WTC11 (cell line): ENCODE measurements around the gene FAM181B. TPM values are rescaled to one million over a fixed set of nuclear protein-coding genes. Genes with fewer than 3 reads are reported as not detected.

ENCODE experiments used
- ATAC-seq: fragments of 200-7000 bp; cut with Tn5 transposase; 2 replicates; pipeline ENCODE4 v1.10.0; 2021; ENCODE audit warnings: mild to moderate bottlenecking, moderate library complexity
- CTCF ChIA-PET: fragments of 300-600 bp; sonication (Branson Sonifier 250); formaldehyde crosslinking; loops from one replicate; lab custom pipeline; 2021; ENCODE audit warnings: antibody characterized with exemption; lab: Charles Lee
- POLR2A ChIA-PET: fragments of 350-600 bp; sonication (Branson Sonifier 250); formaldehyde crosslinking; loops from one replicate; lab custom pipeline; 2021; ENCODE audit warnings: antibody characterized with exemption; lab: Charles Lee
- DNase-seq: peaks from one replicate; pipeline ENCODE4 v3.0.0; 2021; ENCODE audit warnings: low spot score
- H3K27ac Mint-ChIP-seq: 2 replicates; pipeline ENCODE4 v1.8.0; 2021; ENCODE audit warnings: mixed read lengths
- H3K27me3 Mint-ChIP-seq: 2 replicates; pipeline ENCODE4 v1.8.0; 2021; ENCODE audit warnings: low read depth, mild to moderate bottlenecking, moderate library complexity, mixed read lengths
- H3K36me3 Mint-ChIP-seq: 2 replicates; pipeline ENCODE4 v1.8.0; 2021; ENCODE audit warnings: mixed read lengths
- H3K4me1 Mint-ChIP-seq: 2 replicates; pipeline ENCODE4 v1.8.0; 2022; ENCODE audit warnings: mixed read lengths
- H3K4me3 Mint-ChIP-seq: 2 replicates; pipeline ENCODE4 v1.8.0; 2021; ENCODE audit warnings: mild to moderate bottlenecking, moderate library complexity, mixed read lengths
- H3K9me3 Mint-ChIP-seq: 2 replicates; pipeline ENCODE4 v1.8.0; 2021; ENCODE audit warnings: mixed read lengths
- ARID4B ChIP-seq: sonication (generic); formaldehyde crosslinking; IDR thresholded peaks from 2 replicates; pipeline ENCODE4 v1.8.0; 2023; ENCODE audit warnings: missing genetic modification reagents, mild to moderate bottlenecking, borderline replicate concordance
- ATF1 ChIP-seq: sonication (generic); formaldehyde crosslinking; IDR thresholded peaks from 2 replicates; pipeline ENCODE4 v1.8.1; 2023; ENCODE audit warnings: mild to moderate bottlenecking, moderate library complexity, missing genetic modification reagents
- ETV6 ChIP-seq: sonication (generic); formaldehyde crosslinking; IDR thresholded peaks from 2 replicates; pipeline ENCODE4 v1.8.1; 2022; ENCODE audit warnings: mild to moderate bottlenecking, missing genetic modification reagents
- HMGXB4 ChIP-seq: sonication (generic); formaldehyde crosslinking; IDR thresholded peaks from 2 replicates; pipeline ENCODE4 v1.8.1; 2023; ENCODE audit warnings: mild to moderate bottlenecking, moderate library complexity, missing genetic modification reagents
- IRF1 ChIP-seq: sonication (generic); formaldehyde crosslinking; IDR thresholded peaks from 2 replicates; pipeline ENCODE4 v1.8.0; 2023; ENCODE audit warnings: missing genetic modification reagents
- NR2C2 ChIP-seq: sonication (generic); formaldehyde crosslinking; IDR thresholded peaks from 2 replicates; pipeline ENCODE4 v1.8.0; 2022; ENCODE audit warnings: mild to moderate bottlenecking, missing genetic modification reagents
- SOX15 ChIP-seq: fragments of 250-450 bp; sonication (Bioruptor Pico); IDR thresholded peaks from 2 replicates; pipeline ENCODE4 v1.9.0; 2021; ENCODE audit warnings: mild to moderate bottlenecking
- ZMAT4 ChIP-seq: fragments of 250-450 bp; sonication (Bioruptor Pico); IDR thresholded peaks from 2 replicates; pipeline ENCODE4 v1.9.0; 2021; ENCODE audit warnings: mild to moderate bottlenecking
- ZNF138 ChIP-seq: sonication (generic); formaldehyde crosslinking; conservative IDR thresholded peaks from 2 replicates; pipeline ENCODE4 v1.8.1; 2022; ENCODE audit warnings: mild to moderate bottlenecking, moderate library complexity, missing genetic modification reagents
- ZNF263 ChIP-seq: sonication (generic); formaldehyde crosslinking; IDR thresholded peaks from 2 replicates; pipeline ENCODE4 v1.8.1; 2022; ENCODE audit warnings: low read depth, mild to moderate bottlenecking, moderate library complexity, missing genetic modification reagents
- total RNA-seq: library from RNA; stranded (reverse); gene quantifications from 3 replicates; pipeline ENCODE4 v1.2.3, GENCODE V29; 2021
- TF ChIP-seq, protein P1 (sequence below): fragments of 250-450 bp; sonication (Bioruptor Pico); IDR thresholded peaks from 2 replicates; pipeline ENCODE4 v1.9.0; 2021; ENCODE audit warnings: mild to moderate bottlenecking
- TF ChIP-seq, protein P2 (sequence below): fragments of 250-450 bp; sonication (Bioruptor Pico); IDR thresholded peaks from 2 replicates; pipeline ENCODE4 v1.9.0; 2021; ENCODE audit warnings: mild to moderate bottlenecking, borderline replicate concordance

FAM181B gene
- total RNA-seq, 1 experiment from 2014 or later, result 1.1 TPM

DNA sequence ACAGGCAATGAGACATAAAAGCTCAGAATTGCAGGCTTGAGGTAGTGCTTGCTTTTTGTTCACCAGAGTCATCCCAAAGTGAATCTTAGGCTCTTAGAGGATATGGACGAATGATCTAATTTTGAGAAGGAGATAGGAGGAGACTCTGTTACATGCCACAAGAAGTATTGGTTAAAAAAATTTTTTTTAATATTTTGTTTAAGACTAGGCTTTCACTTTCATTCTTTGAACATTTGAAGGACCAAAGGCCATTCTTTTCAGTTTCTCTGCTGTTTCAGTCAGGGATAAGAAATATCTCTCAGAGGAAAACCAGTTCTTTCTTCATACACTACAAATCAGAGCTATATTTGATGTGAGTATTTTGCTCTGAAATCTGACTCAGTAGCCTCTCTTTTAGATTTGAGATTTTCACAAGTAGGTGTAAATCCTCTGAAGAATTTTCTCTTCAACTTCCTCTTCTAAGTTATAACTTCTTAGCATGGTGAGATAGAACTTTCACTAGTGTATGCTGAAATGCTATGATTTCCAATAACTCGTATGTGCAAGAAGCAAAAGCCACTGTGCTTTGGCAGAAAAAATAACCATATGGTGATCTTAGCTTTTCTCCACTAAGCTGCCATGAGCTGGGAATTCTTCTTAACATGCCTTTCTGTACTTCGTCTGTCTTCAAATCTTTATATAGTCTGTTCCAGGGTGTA is 24.1 kb upstream of the FAM181B start:
- ChIA-PET POLR2A (no interaction called here), CTCF (interaction anchor here (0.6 to 3.2 kb wide), 3 partner anchors 8 to 62 kb away, joined by 3 to 22 read pairs (median 5); no protein-coding TSS in a partner anchor)
- no peak for DNase-seq
- Mint-ChIP-seq H3K4me1 (peaks cover 9% of the 10 kb centered on the region), H3K27me3 (no peaks in the 10 kb centered on the region), H3K4me3 (no peak overlapping the region), H3K27ac (no peak overlapping the region), H3K36me3 (no peaks in the 10 kb centered on the region), H3K9me3 (no peaks in the 10 kb centered on the region)
- TF ChIP-seq, protein P1, sequence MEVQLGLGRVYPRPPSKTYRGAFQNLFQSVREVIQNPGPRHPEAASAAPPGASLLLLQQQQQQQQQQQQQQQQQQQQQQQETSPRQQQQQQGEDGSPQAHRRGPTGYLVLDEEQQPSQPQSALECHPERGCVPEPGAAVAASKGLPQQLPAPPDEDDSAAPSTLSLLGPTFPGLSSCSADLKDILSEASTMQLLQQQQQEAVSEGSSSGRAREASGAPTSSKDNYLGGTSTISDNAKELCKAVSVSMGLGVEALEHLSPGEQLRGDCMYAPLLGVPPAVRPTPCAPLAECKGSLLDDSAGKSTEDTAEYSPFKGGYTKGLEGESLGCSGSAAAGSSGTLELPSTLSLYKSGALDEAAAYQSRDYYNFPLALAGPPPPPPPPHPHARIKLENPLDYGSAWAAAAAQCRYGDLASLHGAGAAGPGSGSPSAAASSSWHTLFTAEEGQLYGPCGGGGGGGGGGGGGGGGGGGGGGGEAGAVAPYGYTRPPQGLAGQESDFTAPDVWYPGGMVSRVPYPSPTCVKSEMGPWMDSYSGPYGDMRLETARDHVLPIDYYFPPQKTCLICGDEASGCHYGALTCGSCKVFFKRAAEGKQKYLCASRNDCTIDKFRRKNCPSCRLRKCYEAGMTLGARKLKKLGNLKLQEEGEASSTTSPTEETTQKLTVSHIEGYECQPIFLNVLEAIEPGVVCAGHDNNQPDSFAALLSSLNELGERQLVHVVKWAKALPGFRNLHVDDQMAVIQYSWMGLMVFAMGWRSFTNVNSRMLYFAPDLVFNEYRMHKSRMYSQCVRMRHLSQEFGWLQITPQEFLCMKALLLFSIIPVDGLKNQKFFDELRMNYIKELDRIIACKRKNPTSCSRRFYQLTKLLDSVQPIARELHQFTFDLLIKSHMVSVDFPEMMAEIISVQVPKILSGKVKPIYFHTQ (CRISPR knock-in tag), result no peak
- TF ChIP-seq ZNF263 (CRISPR knock-in tag) (no peak), IRF1 (CRISPR knock-in tag) (no peak), ETV6 (CRISPR knock-in tag) (no peak), NR2C2 (CRISPR knock-in tag) (no peak), HMGXB4 (CRISPR knock-in tag) (no peak), SOX15 (CRISPR knock-in tag) (no peak), ZNF138 (no peak), ATF1 (CRISPR knock-in tag) (no peak), ZMAT4 (CRISPR knock-in tag) (no peak), ARID4B (no peak)
- TF ChIP-seq, protein P2, sequence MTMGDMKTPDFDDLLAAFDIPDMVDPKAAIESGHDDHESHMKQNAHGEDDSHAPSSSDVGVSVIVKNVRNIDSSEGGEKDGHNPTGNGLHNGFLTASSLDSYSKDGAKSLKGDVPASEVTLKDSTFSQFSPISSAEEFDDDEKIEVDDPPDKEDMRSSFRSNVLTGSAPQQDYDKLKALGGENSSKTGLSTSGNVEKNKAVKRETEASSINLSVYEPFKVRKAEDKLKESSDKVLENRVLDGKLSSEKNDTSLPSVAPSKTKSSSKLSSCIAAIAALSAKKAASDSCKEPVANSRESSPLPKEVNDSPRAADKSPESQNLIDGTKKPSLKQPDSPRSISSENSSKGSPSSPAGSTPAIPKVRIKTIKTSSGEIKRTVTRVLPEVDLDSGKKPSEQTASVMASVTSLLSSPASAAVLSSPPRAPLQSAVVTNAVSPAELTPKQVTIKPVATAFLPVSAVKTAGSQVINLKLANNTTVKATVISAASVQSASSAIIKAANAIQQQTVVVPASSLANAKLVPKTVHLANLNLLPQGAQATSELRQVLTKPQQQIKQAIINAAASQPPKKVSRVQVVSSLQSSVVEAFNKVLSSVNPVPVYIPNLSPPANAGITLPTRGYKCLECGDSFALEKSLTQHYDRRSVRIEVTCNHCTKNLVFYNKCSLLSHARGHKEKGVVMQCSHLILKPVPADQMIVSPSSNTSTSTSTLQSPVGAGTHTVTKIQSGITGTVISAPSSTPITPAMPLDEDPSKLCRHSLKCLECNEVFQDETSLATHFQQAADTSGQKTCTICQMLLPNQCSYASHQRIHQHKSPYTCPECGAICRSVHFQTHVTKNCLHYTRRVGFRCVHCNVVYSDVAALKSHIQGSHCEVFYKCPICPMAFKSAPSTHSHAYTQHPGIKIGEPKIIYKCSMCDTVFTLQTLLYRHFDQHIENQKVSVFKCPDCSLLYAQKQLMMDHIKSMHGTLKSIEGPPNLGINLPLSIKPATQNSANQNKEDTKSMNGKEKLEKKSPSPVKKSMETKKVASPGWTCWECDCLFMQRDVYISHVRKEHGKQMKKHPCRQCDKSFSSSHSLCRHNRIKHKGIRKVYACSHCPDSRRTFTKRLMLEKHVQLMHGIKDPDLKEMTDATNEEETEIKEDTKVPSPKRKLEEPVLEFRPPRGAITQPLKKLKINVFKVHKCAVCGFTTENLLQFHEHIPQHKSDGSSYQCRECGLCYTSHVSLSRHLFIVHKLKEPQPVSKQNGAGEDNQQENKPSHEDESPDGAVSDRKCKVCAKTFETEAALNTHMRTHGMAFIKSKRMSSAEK (CRISPR knock-in tag), result no peak
- no peak for ATAC-seq
